ENCODE data around the gene PPP1R3A. TPM values are rescaled to one million over a fixed set of nuclear protein-coding genes. Genes with fewer than 3 reads are reported as not detected.

Gene PPP1R3A
- total and polyA plus RNA-seq, 8 donors, result 0.06 to 4.2 (median 1.9) TPM

- Histone ChIP-seq H3K4me3 (no peak overlapping the region), H3K4me1 (no peaks in the 10 kb centered on the region), H3K36me3 (no peaks in the 10 kb centered on the region), H3K9me3 (no peaks in the 10 kb centered on the region), H3K27ac (no peak overlapping the region), H3K27me3 (no peaks in the 10 kb centered on the region)
- intact Hi-C loops (cut with DNase I), result no loop called here
- ATAC-seq, result no peak
- TF ChIP-seq, protein P1, sequence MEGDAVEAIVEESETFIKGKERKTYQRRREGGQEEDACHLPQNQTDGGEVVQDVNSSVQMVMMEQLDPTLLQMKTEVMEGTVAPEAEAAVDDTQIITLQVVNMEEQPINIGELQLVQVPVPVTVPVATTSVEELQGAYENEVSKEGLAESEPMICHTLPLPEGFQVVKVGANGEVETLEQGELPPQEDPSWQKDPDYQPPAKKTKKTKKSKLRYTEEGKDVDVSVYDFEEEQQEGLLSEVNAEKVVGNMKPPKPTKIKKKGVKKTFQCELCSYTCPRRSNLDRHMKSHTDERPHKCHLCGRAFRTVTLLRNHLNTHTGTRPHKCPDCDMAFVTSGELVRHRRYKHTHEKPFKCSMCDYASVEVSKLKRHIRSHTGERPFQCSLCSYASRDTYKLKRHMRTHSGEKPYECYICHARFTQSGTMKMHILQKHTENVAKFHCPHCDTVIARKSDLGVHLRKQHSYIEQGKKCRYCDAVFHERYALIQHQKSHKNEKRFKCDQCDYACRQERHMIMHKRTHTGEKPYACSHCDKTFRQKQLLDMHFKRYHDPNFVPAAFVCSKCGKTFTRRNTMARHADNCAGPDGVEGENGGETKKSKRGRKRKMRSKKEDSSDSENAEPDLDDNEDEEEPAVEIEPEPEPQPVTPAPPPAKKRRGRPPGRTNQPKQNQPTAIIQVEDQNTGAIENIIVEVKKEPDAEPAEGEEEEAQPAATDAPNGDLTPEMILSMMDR (IDR thresholded peaks at IDR 0.05), result no peak
- DNase-seq, result no peak
These were observed 77.9 kb downstream of the PPP1R3A start for GRCh38 chr7:113840954-113841353.

DNA sequence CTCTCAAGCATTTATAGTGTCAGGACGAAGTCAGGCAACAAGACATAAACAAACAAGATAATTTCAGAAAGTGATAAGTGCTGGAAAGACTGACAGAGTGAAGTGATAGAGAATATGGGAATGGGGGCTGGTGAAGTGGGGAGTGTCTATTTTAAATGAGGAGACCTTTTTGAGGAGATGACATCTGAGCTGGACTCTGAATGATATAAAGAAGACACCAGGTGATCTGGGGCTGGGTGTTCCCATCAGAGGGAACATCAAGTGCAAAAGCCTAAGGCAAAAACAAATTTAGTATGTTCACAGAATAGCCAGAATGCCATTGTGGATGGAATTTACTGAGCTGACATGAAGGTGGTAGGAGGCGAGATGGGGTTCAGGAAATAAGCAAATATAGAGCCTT lies 83.4 kb downstream of the PPP1R3A start:
- no peak for DNase-seq
- ATAC-seq, result no peak
- intact Hi-C loops (cut with DNase I), result no loop called here

DNA sequence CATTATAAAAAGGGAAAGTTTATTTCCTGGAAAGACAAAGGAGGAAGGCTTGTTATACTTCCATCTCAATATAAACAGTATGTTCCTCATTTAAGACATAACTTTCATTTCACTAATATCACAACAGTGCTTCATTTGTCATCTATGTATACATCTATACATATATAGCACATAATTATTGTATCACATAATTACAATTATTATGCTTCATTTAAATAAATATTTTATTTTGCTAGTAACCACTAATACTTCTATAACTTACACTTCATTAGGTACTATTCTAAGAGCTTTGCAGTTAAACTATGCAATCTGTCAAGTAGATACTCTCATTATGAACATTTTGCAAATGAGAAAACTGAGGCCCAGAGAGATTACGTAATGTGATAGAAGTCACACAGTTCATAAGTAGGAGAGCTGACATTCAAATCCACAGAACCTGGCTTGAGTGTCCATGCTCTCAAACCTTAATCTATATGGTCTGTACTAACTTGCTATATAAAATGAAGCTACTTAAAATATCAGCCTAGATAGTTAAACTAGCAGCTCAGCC lies 86.5 kb downstream of the PPP1R3A start:
- no peaks in the 10 kb centered on the region for H3K27me3 ChIP-seq
- TF ChIP-seq, protein P1 (IDR thresholded peaks at IDR 0.05), result no peak
- H3K27ac ChIP-seq, result no peak overlapping the region
- ATAC-seq (no peak), DNase-seq (peak in 2 of 4 donors; percentile 43 to 51)
- intact Hi-C loops (cut with DNase I), result no loop called here
- no peaks in the 10 kb centered on the region for H3K9me3 ChIP-seq
- no peaks in the 10 kb centered on the region for H3K4me1 ChIP-seq
- no peaks in the 10 kb centered on the region for H3K36me3 ChIP-seq
- H3K4me3 ChIP-seq, result no peak overlapping the region

More for the DNA sequence above, 83.4 kb downstream of the PPP1R3A start:
- no peaks in the 10 kb centered on the region for H3K4me1 ChIP-seq
- H3K4me3 ChIP-seq, result no peak overlapping the region
- H3K9me3 ChIP-seq, result no peaks in the 10 kb centered on the region
- no peak overlapping the region for H3K27ac ChIP-seq
- H3K27me3 ChIP-seq, result no peaks in the 10 kb centered on the region
- H3K36me3 ChIP-seq, result no peaks in the 10 kb centered on the region
- TF ChIP-seq, protein P1 (IDR thresholded peaks at IDR 0.05), result no peak

GRCh38 chr7:113831556-113831955 lies 87.3 kb downstream of the PPP1R3A start:
- intact Hi-C loops (cut with DNase I), result no loop called here
- Histone ChIP-seq H3K27me3 (no peaks in the 10 kb centered on the region), H3K4me1 (no peaks in the 10 kb centered on the region), H3K4me3 (no peak overlapping the region), H3K36me3 (no peaks in the 10 kb centered on the region), H3K9me3 (no peaks in the 10 kb centered on the region), H3K27ac (no peak overlapping the region)
- TF ChIP-seq, protein P1 (IDR thresholded peaks at IDR 0.05), result no peak
- ATAC-seq, result peak; percentile 84
- DNase-seq, result peak in 2 of 4 donors; percentile 72 to 85

DNA sequence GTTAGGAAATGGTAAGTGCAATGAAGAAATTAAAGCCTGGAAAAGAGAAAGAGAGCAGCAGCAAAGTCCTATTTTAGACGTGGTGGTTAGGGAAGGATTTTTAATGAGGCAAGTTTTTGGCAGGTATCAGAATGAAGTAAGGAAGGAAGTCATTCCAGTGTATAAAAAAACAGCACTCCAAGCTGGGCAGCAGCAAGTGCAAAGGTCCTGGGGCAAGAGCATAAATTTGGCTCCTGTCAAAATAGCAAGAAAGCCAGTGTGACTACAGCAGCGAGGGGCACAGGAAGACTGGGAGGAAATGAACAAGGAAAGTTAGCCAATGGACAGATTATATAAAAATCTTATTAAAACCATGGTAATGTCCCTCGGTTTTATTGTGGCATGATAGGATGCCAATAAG lies 90.2 kb downstream of the PPP1R3A start:
- no peak for ATAC-seq
- H3K4me1 ChIP-seq, result no peaks in the 10 kb centered on the region
- TF ChIP-seq, protein P1 (IDR thresholded peaks at IDR 0.05), result no peak
- no peaks in the 10 kb centered on the region for H3K36me3 ChIP-seq
- H3K27ac ChIP-seq, result no peak overlapping the region
- H3K27me3 ChIP-seq, result no peaks in the 10 kb centered on the region
- DNase-seq, result no peak
- H3K9me3 ChIP-seq, result no peaks in the 10 kb centered on the region
- no peak overlapping the region for H3K4me3 ChIP-seq
- intact Hi-C loops (cut with DNase I), result no loop called here
